PC-9 (cell line): ENCODE measurements around the gene DCLK2. TPM values are rescaled to one million over a fixed set of nuclear protein-coding genes. Genes with fewer than 3 reads are reported as not detected.

Source experiments
- BruUV-seq: library from RNA; stranded (reverse); fragments of 400-500 nt; replicated peaks from 2 replicates; lab custom pipeline; 2021; lab: Mats Ljungman, UMichigan
- CTCF ChIA-PET: fragments of 300-600 bp; sonication (Branson Sonifier 250); formaldehyde crosslinking; loops from one replicate; lab custom pipeline; 2022; ENCODE audit warnings: antibody characterized with exemption; lab: Charles Lee
- POLR2A ChIA-PET: fragments of 300-600 bp; sonication (Branson Sonifier 250); formaldehyde crosslinking; loops from one replicate; lab custom pipeline; 2022; ENCODE audit warnings: antibody characterized with exemption; ENCODE audit not compliant: unreplicated experiment; lab: Charles Lee
- DNase-seq, 2 experiments: peaks; one replicate each; pipeline versions ENCODE4 v3.0.0 to v3.0.0-alpha.2; 2015 to 2022; ENCODE audit warnings: mixed read lengths in 1 of 2
- H2AFZ ChIP-seq: fragments of 200-600 bp; sonication (generic); 2 replicates; pipeline ENCODE4 v1.8.1; 2017; ENCODE audit warnings: antibody characterized with exemption
- H3F3A ChIP-seq: fragments of 200-600 bp; sonication (generic); 2 replicates; pipeline ENCODE4 v1.8.1; 2017; ENCODE audit warnings: antibody characterized with exemption, mild to moderate bottlenecking, low read depth; ENCODE audit not compliant: insufficient read depth
- H3K27ac ChIP-seq: fragments of 200-600 bp; sonication (generic); 2 replicates; pipeline ENCODE4 v1.6.1; 2016; ENCODE audit warnings: mixed run types
- H3K27me3 ChIP-seq: fragments of 200-600 bp; sonication (generic); 2 replicates; pipeline ENCODE4 v1.6.1; 2016; ENCODE audit warnings: low read depth, mixed run types; ENCODE audit not compliant: insufficient read depth
- H3K36me3 ChIP-seq: fragments of 200-600 bp; sonication (generic); 2 replicates; pipeline ENCODE4 v1.6.1; 2016; ENCODE audit warnings: low read depth, mixed run types
- H3K4me1 ChIP-seq: fragments of 200-600 bp; sonication (generic); replicated peaks from 2 replicates; pipeline ENCODE4 v1.6.1; 2016; ENCODE audit warnings: mixed run types; ENCODE audit not compliant: insufficient read depth
- H3K4me2 ChIP-seq: fragments of 200-600 bp; sonication (generic); 2 replicates; pipeline ENCODE4 v1.6.1; 2017; ENCODE audit warnings: mixed run types
- H3K4me3 ChIP-seq: fragments of 200-600 bp; sonication (generic); 2 replicates; pipeline ENCODE4 v1.6.1; 2016; ENCODE audit warnings: mixed run types
- H3K79me2 ChIP-seq: fragments of 200-600 bp; sonication (generic); 2 replicates; pipeline ENCODE4 v1.6.1; 2017; ENCODE audit warnings: low read depth, mixed run types
- H3K9me2 ChIP-seq: fragments of 200-600 bp; sonication (generic); 2 replicates; pipeline ENCODE4 v1.8.1; 2017; ENCODE audit warnings: mild to moderate bottlenecking; ENCODE audit not compliant: insufficient read depth
- H3K9me3 ChIP-seq: fragments of 200-600 bp; sonication (generic); 2 replicates; pipeline ENCODE4 v1.8.1; 2016; ENCODE audit warnings: low read depth; ENCODE audit not compliant: insufficient read depth
- H4K20me1 ChIP-seq: fragments of 200-600 bp; sonication (generic); 2 replicates; pipeline ENCODE4 v1.8.1; 2017; ENCODE audit not compliant: insufficient read depth
- CTCF ChIP-seq: fragments of 200-600 bp; sonication (generic); conservative IDR thresholded peaks from 2 replicates; pipeline ENCODE4 v1.6.1; 2017; ENCODE audit warnings: mixed run types, antibody characterized with exemption, mild to moderate bottlenecking, moderate library complexity
- EZH2 ChIP-seq: fragments of 200-600 bp; sonication (generic); IDR thresholded peaks from 2 replicates; pipeline ENCODE4 v1.8.0; 2017; ENCODE audit warnings: antibody characterized with exemption, low read depth
- intact Hi-C: fragments of 100-400 bp; cut with micrococcal nuclease; formaldehyde crosslinking; loops from one replicate; pipeline ENCODE4 v1.10.0; 2022; ENCODE audit not compliant: unreplicated experiment
- total RNA-seq: library from RNA; stranded (reverse); gene quantifications from 2 replicates; pipeline ENCODE4 v1.2.3, GENCODE V29; 2021

DCLK2 gene
- total RNA-seq, 1 experiment from 2014 or later = 0.41 TPM

GRCh38 chr4:150265806-150266205, 187.6 kb downstream of the DCLK2 start:
- ChIA-PET POLR2A (no interaction called here), CTCF (no interaction called here)
- Histone ChIP-seq H3K27ac (no peak overlapping the region), H2AFZ (no peak overlapping the region), H3K4me3 (no peak overlapping the region), H3K4me2 (no peak overlapping the region), H3K36me3 (no peaks in the 10 kb centered on the region), H3K9me2 (no peaks in the 10 kb centered on the region), H3K27me3 (no peaks in the 10 kb centered on the region), H3F3A (no peaks in the 10 kb centered on the region), H4K20me1 (no peaks in the 10 kb centered on the region), H3K4me1 (no peaks in the 10 kb centered on the region), H3K79me2 (no peaks in the 10 kb centered on the region), H3K9me3 (no peaks in the 10 kb centered on the region)
- intact Hi-C loops = no loop called here
- TF ChIP-seq CTCF (no peak), EZH2 (no peak)
- BruUV-seq = no TSS peak
- no peak for DNase-seq

GRCh38 chr4:150268444-150268843, 190.2 kb downstream of the DCLK2 start:
- DNase-seq = no peak
- H4K20me1 ChIP-seq = no peaks in the 10 kb centered on the region
- no TSS peak for BruUV-seq
- no peaks in the 10 kb centered on the region for H3K79me2 ChIP-seq
- TF ChIP-seq EZH2 (no peak), CTCF (no peak)
- H3F3A ChIP-seq = no peaks in the 10 kb centered on the region
- CTCF ChIA-PET = no interaction called here
- H3K36me3 ChIP-seq = no peaks in the 10 kb centered on the region
- H3K9me3 ChIP-seq = no peaks in the 10 kb centered on the region
- H3K4me1 ChIP-seq = no peaks in the 10 kb centered on the region
- no peaks in the 10 kb centered on the region for H3K9me2 ChIP-seq
- no peak overlapping the region for H2AFZ ChIP-seq
- H3K27me3 ChIP-seq = no peaks in the 10 kb centered on the region
- H3K4me2 ChIP-seq = no peak overlapping the region
- intact Hi-C loops = no loop called here
- POLR2A ChIA-PET = no interaction called here
- H3K4me3 ChIP-seq = no peak overlapping the region
- H3K27ac ChIP-seq = no peak overlapping the region

GRCh38 chr4:150278206-150278605, 200.0 kb downstream of the DCLK2 start:
- Histone ChIP-seq H4K20me1 (no peaks in the 10 kb centered on the region), H3K4me2 (no peak overlapping the region), H3K27me3 (no peaks in the 10 kb centered on the region), H3K4me1 (0 out of 2 replicates have a peak, but pooled peaks cover 5% of the 10 kb centered on the region), H3K4me3 (no peak overlapping the region), H3K36me3 (no peaks in the 10 kb centered on the region; the same call in 1 of the 2 replicates), H3K27ac (no peak overlapping the region), H3K9me3 (no peaks in the 10 kb centered on the region), H3K9me2 (no peaks in the 10 kb centered on the region), H2AFZ (no peak overlapping the region), H3F3A (no peaks in the 10 kb centered on the region), H3K79me2 (no peaks in the 10 kb centered on the region)
- ChIA-PET CTCF (no interaction called here), POLR2A (no interaction called here)
- intact Hi-C loops = no loop called here
- DNase-seq = no peak
- no TSS peak for BruUV-seq
- no peak for TF ChIP-seq CTCF
- no peak for TF ChIP-seq EZH2
